AG09309 (cell line): ENCODE results near the gene PAX1.

ENCODE experiments used
- DNase-seq: peaks from one replicate; pipeline ENCODE4 v3.0.0-alpha.2; 2010; ENCODE audit warnings: low read depth
- H3K4me3 ChIP-seq: 2 replicates; pipeline ENCODE4 v1.5.1; 2011; ENCODE audit warnings: mild to moderate bottlenecking, low read depth, low read length, moderate library complexity; ENCODE audit not compliant: control insufficient read depth
- CTCF ChIP-seq: IDR thresholded peaks from 2 replicates; pipeline ENCODE4 v1.5.1; 2011; ENCODE audit warnings: mild to moderate bottlenecking, low read depth, low read length, inconsistent platforms; ENCODE audit not compliant: insufficient read depth, control insufficient read depth; ENCODE audit errors: missing control alignments

Gene PAX1

GRCh38 chr20:21705575-21706260, at the start of gene PAX1:
TSS of gene PAX1 (plus strand) at chr20:21705664. CDS start at chr20:21705713, 49 bp downstream.
- H3K4me3 ChIP-seq, result no peak within 1 kb of the TSS; the same call in 1 of the 2 replicates

DNA sequence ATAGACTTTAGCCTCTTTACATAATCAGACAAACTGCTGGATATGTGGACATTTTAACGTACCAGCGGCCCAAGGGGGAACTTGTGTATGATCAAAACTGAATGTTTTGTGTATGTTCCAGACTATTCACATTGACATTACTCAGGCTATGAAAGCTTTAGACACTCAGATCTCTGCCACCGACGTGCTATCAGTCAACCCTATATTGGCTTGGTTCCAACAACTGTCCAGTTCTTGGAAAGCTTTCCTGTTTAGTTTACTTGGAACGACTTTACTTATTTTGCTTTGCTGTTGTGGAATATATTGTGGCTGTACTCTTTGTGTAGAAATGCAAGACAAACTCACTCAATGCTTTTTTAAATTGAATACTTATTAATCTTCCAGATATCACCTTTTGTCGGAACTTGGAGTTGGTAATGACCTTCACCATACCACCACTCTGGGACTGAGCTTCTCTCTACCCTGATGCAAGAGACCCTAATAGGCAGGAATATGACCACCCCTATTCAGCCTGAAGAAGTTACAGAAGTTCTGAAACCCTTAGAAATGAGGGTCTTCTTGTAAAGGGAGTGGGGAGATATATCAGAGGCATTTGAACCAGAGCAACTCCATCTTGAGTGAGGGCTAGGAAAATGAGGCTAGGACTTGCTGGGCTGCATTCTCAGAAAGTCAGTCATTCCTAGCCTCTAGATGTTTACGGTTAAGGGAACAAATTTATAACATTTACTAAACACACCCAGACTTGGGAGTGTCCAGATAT, 49.0 kb upstream of the PAX1 start:
- no peak for DNase-seq
- no peak for TF ChIP-seq CTCF
- no peak overlapping the region for H3K4me3 ChIP-seq

More at GRCh38 chr20:21705575-21706260, at the start of gene PAX1:
- DNase-seq, result no peak
- TF ChIP-seq CTCF, result no peak

DNA sequence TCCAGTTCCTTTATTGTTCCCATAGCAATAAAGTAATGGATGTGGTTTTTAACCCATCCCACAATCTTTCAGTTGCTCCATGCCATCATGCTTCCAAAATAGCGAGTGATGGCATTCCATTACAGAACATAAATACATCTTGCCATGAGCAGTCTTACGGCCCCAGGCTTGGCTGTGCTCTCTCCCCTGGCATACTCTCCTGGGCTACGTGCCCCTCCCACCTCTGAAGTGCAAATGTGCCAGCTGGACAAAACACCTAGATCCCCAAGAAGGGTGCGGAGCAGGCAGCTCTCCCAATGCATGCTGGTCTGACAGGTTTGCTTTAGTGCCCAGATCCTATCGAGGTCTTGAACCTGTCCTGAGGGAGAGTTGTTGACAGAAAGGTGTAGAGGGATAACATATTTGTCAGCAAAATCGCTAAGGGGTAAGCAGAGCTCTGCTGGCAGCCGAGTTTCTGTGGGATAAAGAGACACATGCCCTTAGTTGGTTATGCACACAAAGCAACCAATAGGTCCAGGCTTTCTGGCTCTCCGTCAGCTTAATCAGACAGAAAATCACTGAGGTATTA, 43.9 kb upstream of the PAX1 start:
- no peak overlapping the region for H3K4me3 ChIP-seq
- DNase-seq, result no peak
- TF ChIP-seq CTCF, result no peak

GRCh38 chr20:21663465-21663864, 42.0 kb upstream of the PAX1 start:
- DNase-seq, result no peak
- TF ChIP-seq CTCF, result no peak
- H3K4me3 ChIP-seq, result no peak overlapping the region

DNA sequence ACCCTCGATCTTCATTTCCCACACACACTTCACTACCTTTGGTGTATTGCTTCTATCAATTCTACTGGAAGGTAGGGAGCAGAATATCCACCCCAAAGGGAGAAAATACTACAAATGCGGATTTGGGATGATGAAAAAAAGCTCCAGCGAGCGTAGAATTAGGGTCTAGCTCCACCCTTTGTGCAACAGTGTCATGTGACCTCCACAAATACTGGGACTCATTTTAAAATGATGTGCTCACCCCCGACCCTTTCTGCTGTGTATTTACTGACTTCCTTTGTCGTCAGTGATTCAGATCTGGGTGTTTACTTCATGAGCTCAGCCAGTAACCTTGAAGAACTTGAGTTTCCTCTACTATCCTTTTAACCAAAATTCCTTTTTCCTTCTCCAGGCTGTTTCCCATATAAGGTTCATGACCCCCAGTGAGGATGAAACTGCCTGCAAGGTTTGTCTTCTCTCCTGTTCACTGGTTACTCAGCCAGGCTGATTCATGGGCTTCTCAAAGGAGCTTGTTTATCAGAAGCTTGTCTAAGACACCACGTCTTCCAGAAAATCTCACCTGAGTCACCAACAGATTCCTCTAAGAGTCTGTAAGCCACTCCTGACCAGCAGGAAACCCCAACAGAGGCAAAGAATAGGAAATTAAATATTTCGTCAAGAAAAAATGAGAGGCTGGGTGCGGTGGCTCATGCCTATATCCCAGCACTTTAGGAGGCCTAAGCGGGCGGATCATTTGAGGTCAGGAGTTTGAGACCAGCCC, 39.6 kb upstream of the PAX1 start:
- no peak for TF ChIP-seq CTCF
- DNase-seq, result no peak
- no peak overlapping the region for H3K4me3 ChIP-seq

- no peak for DNase-seq
- no peak overlapping the region for H3K4me3 ChIP-seq
- TF ChIP-seq CTCF, result no peak
Measured at GRCh38 chr20:21670126-21670525, 35.3 kb upstream of the PAX1 start.
